Stimulated activated CD4-positive, alpha-beta T cell treated with anti-CD3 and anti-CD28 coated beads, Interleukin-4, amount 100 ng/mL, for 48 hours (primary cell): ENCODE data around the gene IFI27L1.
A peak's percentile ranks its signal among the peaks of the same experiment; 100 is the strongest.

Experiments used
- DNase-seq, 2 donors: peaks; one replicate each; pipeline ENCODE4 v3.0.0-alpha.2; 2020; ENCODE audit warnings: low read depth in 2 of 2

Gene IFI27L1

DNA sequence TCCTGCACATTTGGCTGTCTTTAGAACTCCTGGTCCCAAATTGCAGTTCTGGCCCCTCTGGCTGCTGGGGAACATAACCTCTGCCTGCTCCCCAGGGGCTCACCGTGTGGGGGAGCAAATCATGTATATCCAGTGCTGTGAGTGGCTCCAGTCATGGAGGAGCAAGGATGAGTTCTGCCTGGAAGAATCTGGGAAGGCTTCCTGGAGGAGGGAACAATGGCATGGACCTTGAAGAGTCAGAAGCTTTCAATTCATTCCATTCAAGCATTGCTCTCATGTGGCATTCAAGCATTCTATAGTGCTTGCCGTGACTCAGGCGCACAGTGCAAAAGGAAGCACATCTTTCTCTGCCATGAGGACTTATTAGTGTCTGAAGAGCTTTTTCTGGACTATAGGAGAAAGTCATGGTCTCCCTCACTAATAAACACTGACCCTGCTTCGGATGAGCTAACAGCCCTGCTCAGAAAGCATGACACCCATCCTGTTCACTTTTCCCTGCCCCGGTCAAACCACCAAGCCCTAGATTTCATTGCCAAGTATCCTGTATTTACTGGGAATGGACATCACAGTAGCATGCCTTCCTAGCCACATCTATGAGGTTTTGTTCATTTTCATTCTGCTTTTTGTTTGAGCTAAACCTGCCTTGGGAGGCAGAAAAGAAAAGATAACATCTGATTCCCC is 32.9 kb downstream of the IFI27L1 start:
- no peak for DNase-seq

DNA sequence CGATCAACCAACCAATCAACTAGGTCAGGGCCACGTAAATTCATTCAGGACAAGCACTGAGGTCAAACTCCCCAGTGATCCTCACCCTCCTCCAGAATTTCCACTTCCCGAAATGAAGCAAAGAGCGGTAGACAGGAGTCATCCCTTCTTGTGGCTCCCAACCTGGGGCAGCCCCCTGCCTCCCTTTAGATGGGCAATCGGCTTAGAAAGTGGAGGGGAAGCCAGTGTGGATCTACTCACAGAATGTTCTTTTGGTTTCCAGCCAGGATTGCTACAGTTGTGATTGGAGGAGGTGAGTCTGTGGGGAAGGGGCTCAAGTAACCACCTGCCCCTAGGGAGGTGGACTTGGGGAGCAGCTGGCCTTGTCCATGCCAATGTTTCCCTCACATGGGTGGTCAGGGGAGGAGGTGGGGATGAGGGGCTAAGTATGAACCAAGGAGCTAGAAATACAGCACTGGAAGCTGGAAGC is 33.5 kb downstream of the IFI27L1 start:
- DNase-seq = no peak

DNA sequence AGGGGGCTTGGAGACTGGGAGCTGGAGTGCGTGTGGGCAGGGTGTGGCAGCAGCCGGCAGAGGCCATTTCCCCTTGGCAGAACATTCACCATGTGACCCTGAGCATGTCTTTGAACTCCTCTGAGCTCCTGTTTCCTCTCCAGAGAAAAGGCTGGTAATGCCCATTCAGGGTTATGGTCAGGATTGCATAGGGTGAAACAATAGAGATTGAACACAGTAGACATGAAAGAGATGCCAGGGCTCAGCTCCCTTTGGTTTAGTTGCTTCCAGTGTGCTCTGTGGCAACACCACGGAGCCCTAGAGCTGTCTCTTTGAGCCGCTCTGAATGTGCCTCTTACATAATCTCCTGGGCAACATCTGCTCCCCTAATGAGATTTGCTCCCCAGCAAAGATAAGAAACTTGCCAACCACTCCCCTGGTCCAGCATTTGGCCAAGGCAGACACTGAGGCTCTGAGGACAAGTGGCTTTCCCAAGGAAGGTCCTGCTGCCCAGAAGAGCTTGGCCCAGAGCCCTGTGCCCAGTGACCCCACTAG is 34.0 kb downstream of the IFI27L1 start:
- no peak for DNase-seq

DNA sequence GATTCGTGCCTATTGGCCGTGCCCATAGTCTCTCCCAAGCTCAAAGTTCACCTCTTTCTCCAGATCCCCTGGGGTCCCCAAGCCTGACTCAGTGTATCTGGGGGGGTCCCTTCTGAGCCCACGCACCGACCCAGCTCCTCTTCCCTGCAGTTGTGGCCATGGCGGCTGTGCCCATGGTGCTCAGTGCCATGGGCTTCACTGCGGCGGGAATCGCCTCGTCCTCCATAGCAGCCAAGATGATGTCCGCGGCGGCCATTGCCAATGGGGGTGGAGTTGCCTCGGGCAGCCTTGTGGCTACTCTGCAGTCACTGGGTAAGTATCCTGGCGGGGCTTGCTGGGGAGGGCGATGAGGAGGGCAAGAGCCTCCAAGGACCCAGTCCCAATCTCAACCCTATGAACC is 34.5 kb downstream of the IFI27L1 start:
- no peak for DNase-seq

- DNase-seq = no peak
Observed at GRCh38 chr14:94116701-94117100, 35.6 kb downstream of the IFI27L1 start.

DNA sequence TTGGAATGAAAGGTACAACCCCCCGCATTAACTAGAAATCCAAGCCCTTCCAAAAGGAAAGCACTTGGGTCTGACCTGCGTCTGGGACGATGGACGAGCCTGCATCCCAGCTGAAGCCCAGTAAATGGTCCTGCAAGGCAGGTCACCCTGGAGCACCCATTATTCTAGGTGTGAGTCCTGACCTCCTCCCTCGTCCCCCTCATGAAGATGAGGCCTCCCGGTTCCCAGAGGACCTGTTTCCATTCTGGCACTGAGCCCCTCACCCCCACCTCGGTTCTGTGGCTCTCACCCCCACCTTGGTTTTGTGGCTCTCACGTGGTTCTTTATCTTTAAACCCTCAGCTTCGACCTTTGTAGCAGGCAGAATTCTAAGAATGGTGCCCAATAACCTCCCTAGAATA is 36.7 kb downstream of the IFI27L1 start:
- DNase-seq = no peak

- DNase-seq = no peak
Observed at GRCh38 chr14:94119071-94119470, 38.0 kb downstream of the IFI27L1 start.

DNA sequence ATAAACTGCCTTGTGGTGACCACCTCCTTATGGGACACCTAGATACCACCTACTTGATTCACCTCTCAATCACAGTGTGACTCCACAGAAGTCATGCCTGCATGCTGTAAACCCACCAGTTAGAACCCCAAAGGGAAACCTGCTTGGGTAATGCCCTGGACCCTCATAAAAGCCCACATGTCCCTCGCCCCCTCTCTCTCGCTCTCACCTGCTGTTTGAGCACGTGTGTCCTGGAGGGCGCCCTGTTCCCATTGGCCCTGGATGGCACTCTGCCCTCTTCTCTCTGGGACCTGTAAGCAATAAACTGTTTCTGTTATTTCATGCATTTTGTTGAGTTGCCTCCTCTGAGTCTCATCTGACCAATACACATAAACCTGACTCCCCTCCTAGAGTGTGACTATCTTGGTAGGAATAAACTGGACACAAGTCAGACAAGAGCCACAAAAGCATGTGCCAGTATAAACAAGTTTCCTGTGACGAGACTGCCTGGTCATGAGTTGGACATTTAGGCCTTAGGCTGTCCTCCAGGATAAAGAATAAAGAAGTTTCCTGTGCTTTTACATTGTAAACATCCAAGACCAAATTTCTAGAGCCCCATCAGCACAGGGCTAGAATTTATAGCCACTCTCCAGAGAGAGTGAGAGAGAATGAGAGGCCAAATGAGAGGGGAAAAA is 39.7 kb downstream of the IFI27L1 start:
- DNase-seq = no peak

DNA sequence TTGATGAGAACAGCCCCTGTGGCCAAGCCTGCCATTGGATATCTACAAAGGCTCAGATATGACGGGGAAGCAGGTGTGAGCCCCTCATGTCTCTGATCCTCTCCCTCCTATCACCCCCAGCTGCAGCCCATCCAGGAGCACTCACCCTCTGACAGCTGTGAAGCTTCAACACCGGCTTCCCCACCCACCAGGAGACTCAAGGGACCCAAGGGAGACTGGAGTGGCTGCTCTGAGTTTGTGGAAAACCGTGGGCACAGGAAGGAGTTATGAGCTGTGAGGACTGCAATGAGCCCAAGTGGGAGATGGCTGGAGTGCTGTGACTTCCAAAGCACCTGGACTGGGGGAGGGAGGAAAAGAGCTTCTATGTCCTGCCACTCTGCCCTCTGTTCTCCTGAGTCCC is 40.4 kb downstream of the IFI27L1 start:
- DNase-seq = no peak

DNA sequence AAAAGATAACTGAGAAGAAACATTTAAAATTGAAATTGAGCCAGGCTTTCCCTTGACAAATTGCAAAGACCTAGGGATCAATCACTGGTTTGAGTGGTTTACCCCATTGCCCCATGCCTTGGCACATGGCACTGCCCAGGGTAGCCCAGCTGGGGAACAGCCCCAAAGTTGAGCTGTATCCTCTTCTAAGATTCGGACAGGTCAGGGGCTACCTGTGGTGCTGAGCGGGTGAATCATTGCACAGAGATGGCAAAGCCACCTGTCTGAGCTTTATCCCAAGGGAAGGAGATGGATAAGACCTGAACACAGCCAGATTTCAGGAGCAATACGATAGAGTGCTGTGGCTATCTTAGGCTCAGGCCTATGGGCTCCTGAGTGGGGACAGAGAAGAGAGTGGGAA is 41.3 kb downstream of the IFI27L1 start:
- DNase-seq = no peak

- DNase-seq = no peak
Observed at GRCh38 chr14:94123296-94123695, 42.2 kb downstream of the IFI27L1 start.

DNA sequence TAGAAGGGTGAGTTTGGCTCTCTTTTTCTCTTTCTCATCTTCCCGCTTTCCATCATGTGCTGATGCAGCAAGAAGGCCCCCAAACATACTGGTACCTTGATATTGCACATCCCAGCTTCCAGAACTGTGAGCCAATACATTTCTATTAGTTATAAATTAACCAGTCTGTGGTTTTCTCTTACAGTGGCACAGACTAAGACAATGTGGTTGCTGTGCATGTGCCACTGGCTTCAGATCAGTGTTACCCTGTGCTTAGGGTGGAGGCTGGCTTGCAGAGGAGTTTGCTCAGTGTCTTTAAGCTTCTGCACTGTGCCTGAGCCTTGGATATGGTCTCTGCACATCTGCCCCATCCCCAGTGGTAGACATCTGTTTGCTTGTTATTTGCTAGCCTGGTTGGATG is 42.8 kb downstream of the IFI27L1 start:
- DNase-seq = no peak

DNA sequence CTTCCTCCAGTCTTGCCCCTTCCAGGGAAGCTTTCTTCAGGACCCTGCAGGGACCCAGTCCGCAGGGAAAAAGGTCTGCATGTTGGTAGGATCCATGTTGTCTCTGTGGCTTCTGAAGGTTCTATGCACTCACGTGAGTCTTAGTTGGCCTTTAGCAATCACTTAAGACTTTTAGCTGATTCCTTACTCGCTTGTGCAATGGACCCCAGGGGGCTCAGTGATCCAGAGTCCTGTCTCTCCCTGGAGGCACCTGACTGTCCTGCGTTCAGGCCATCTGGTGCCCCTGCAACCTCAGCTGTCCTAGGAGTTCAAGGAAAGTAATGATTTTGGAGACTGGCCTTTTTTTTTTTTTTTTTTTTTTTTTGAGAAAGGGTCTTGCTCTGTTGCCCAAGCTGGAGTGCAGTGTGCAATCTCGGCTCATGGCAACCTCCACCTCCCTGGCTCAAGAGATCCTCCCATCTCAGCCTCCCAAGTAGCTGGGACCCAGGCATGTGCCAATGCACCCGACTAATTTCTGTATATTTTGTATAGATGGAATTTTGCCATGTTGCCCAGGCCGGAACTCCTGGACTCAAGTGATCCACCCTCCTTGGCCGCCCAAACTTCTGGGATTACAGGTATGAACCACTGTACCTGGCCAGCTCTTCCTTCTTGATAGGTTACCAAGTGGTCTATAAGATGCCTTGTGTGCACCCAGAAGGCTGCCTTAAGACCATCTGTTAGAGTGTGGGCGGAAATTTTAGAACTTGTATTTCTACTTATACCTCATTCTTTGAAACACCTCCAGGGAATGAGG is 43.7 kb downstream of the IFI27L1 start:
- no peak for DNase-seq

GRCh38 chr14:94125659-94126418 is 44.7 kb downstream of the IFI27L1 start:
- no peak for DNase-seq

DNA sequence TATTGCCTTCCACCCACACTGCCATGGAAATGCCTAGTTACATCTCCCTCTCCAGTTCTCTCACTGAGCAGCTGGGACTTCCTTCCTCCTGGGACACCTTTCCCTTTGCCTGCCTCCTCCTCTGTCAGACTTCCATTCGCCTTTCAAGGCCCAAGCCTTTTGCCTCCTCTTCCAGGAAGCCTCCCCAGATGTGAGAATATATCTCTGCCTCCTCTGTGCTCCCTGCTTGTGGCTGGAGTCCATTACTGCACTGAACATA is 45.2 kb downstream of the IFI27L1 start:
- no peak for DNase-seq

- no peak for DNase-seq
Observed at GRCh38 chr14:94126800-94127199, 45.7 kb downstream of the IFI27L1 start.

DNA sequence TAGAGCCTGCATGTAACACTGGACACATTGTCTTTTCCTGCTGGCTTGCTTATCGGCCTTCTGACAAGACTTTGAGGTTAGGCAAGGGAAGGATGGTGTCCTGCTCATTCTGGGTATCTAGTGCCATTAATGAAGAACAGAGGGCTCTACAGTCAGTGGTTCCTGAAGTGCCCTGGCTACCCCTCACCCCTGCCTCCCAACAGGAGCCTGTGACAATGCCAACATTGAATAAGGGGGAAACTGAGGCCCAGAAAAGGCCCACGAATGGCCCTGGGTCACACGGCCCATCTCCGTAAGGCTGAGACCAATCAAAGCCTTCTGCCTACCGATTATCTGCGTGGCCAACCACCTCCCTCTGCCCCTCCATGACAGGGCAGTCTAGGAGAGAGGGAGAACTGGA is 46.2 kb downstream of the IFI27L1 start:
- DNase-seq = no peak

DNA sequence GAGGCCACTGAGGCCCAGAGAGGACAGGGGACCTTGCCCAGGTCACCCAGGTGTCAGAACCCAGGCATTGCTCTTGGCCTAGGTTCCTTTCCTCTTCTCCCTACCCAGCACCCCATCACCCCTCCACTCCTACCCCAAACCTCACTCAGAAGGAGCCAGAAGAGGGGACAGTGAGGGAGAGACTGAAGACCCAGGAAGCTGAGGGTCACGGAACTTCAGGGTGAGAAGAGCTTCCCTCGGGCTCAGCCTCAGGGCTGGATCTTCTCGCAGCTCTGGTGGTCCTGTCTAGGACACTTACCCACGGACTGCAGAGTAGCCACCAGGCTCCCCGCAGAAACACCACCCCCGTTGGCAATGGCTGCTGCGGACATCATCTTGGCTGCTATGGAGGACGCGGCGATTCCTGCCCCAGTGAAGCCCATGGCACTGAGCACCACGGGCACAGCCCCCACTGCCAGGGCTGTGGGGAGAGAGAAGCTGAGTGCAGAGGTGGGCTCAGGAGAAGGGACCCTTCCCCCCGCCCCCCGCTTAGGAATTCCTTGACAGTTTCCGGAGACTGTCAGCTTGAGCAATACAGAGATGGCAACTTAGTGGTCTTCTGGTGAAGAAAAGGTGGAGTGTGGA is 47.2 kb downstream of the IFI27L1 start:
- no peak for DNase-seq

DNA sequence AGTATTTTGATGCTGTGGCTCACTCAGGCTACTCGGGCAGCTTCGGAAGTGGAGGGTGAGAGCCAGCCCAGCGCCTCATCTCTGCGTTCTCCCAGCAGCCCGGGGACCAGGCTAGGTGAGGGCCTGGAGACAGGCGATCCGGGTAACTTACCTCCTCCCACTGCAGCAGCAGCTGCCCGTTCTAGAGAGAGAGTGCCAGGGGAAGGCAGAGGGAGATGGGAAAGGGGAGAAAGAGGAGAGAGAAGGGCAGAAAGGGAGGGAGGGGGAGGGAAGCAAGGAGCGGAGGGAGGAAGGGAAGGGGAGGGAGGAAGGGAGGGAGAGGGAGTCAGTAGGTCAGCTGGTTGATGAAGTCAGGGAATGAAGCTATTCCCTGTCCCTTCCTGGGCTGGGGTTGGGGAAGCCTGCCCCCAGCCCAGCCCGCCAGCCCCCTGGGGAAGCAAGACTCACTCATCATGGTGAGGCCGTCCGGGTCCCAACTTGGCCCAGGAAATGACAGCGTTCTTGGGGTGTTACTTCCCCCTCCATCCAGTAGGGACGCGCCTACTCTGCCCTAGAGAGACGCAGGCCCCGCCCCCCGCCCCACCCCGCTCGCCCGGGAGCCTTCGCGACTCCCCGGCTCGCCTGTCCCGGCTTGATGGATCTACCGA is 48.1 kb downstream of the IFI27L1 start, which contains the start of gene IFI27L2:
Gene IFI27L2 (minus strand): TSS at position 494 of the 647 bp plus-strand sequence. CDS start 40 bp downstream, at position 454.
- peak; percentile 61 to 67 for DNase-seq

GRCh38 chr14:94129758-94130414 is 48.8 kb downstream of the IFI27L1 start:
- DNase-seq = peak in 1 of 2 donors; percentile 12
